SK-N-SH (cell line): ENCODE measurements around the gene PIGW. TPM values are rescaled to one million over a fixed set of nuclear protein-coding genes. Genes with fewer than 3 reads are reported as not detected.
"Not testable (repeated sequence)": the region's sequence is repeated elsewhere in the genome, so short reads cannot be mapped to it uniquely, and the experiment has no call there.

Experiments
- CTCF ChIA-PET: fragments of 300-600, 350-600 bp; formaldehyde crosslinking; extraction: SDS; loops from one replicate; lab custom pipeline; 2021; lab: Yijun Ruan, JAX
- POLR2A ChIA-PET: fragments of 350-600 bp; sonication (Branson Sonifier 250); formaldehyde crosslinking; extraction: SDS; loops from one replicate; lab custom pipeline; 2020; ENCODE audit warnings: antibody characterized with exemption, inconsistent platforms; lab: Yijun Ruan, JAX
- DNase-seq: peaks from one replicate; pipeline ENCODE4 v3.0.0; 2012
- H2AFZ ChIP-seq: fragments of 200-600 bp; sonication (generic); 2 replicates; pipeline ENCODE4 v1.8.1; 2016; ENCODE audit warnings: antibody characterized with exemption, mild to moderate bottlenecking, low read depth
- H3F3A ChIP-seq: fragments of 200-600 bp; sonication (generic); replicated peaks from 2 replicates; pipeline ENCODE3; 2016; ENCODE audit warnings: antibody characterized with exemption, mild to moderate bottlenecking; ENCODE audit not compliant: insufficient read depth
- H3K27ac ChIP-seq, 2 experiments: fragments of 200-500 bp in 1 of 2; fragments of 200-600 bp in 1 of 2; sonication (Bioruptor generic) in 1 of 2; sonication (generic), shearing (Covaris generic) in 1 of 2; 2 replicates each; pipeline versions ENCODE4 v1.5.1 to v1.6.1; 2014 to 2016; ENCODE audit warnings: low read depth in 2 of 2, inconsistent platforms in 1 of 2, low read length in 1 of 2, mild to moderate bottlenecking in 1 of 2, mixed read lengths in 1 of 2
- H3K27me3 ChIP-seq: fragments of 200-600 bp; sonication (generic), shearing (Covaris generic); 2 replicates; pipeline ENCODE4 v1.6.1; 2016; ENCODE audit warnings: mixed run types; ENCODE audit not compliant: insufficient read depth
- H3K36me3 ChIP-seq, 2 experiments: fragments of 200-500 bp in 1 of 2; fragments of 200-600 bp in 1 of 2; sonication (Bioruptor generic) in 1 of 2; sonication (generic) in 1 of 2; replicated peaks in 1 of 2; 2 replicates each; pipeline versions ENCODE3 to v1.5.1; 2014 to 2016; ENCODE audit warnings: low read length in 1 of 2, mild to moderate bottlenecking in 1 of 2; ENCODE audit not compliant: insufficient read depth in 2 of 2, control insufficient read depth in 1 of 2
- H3K4me1 ChIP-seq, 2 experiments: fragments of 200-500 bp in 1 of 2; fragments of 200-600 bp in 1 of 2; sonication (Bioruptor generic) in 1 of 2; sonication (generic), shearing (Covaris generic) in 1 of 2; 2 replicates each; pipeline versions ENCODE4 v1.5.1 to v1.6.1; 2014 to 2016; ENCODE audit warnings: low read depth in 1 of 2, low read length in 1 of 2, mixed run types in 1 of 2; ENCODE audit not compliant: insufficient read depth in 2 of 2, control insufficient read depth in 1 of 2
- H3K4me2 ChIP-seq: fragments of 200-600 bp; sonication (generic), shearing (Covaris generic); 2 replicates; pipeline ENCODE4 v1.6.1; 2017; ENCODE audit warnings: mixed run types
- H3K4me3 ChIP-seq, 2 experiments: fragments of 200-500 bp in 1 of 2; fragments of 200-600 bp in 1 of 2; sonication (Bioruptor generic) in 1 of 2; sonication (generic), shearing (Covaris generic) in 1 of 2; 2 replicates each; pipeline versions ENCODE4 v1.5.1 to v1.8.1; 2014 to 2016; ENCODE audit warnings: low read depth in 2 of 2, inconsistent platforms in 1 of 2, low read length in 1 of 2, mild to moderate bottlenecking in 1 of 2, mixed read lengths in 1 of 2, moderate library complexity in 1 of 2
- H3K79me2 ChIP-seq: fragments of 200-600 bp; sonication (generic); 2 replicates; pipeline ENCODE4 v1.8.1; 2017; ENCODE audit warnings: mild to moderate bottlenecking; ENCODE audit not compliant: insufficient read depth
- H3K9ac ChIP-seq: fragments of 200-600 bp; sonication (generic); 2 replicates; pipeline ENCODE4 v1.6.1; 2017; ENCODE audit warnings: mixed run types
- H3K9me2 ChIP-seq: fragments of 200-600 bp; sonication (generic); 2 replicates; pipeline ENCODE4 v1.6.1; 2017; ENCODE audit warnings: mixed run types
- H3K9me3 ChIP-seq: fragments of 200-600 bp; sonication (generic); 2 replicates; pipeline ENCODE4 v1.6.1; 2017; ENCODE audit warnings: mixed run types, mild to moderate bottlenecking, moderate library complexity
- H4K20me1 ChIP-seq: fragments of 200-600 bp; sonication (generic); 2 replicates; pipeline ENCODE4 v1.6.1; 2017; ENCODE audit warnings: mild to moderate bottlenecking, mixed run types; ENCODE audit not compliant: insufficient read depth
- CHD2 ChIP-seq: fragments of 150-350 bp; IDR thresholded peaks from 2 replicates; pipeline ENCODE4 v1.6.1; 2018; ENCODE audit warnings: low read length; ENCODE audit not compliant: partially characterized antibody
- ELF1 ChIP-seq: IDR thresholded peaks from 2 replicates; pipeline ENCODE4 v1.4.0; 2012
- EP300 ChIP-seq, 2 experiments: IDR thresholded peaks; 2 replicates each; pipeline versions ENCODE4 v1.4.0 to v1.6.1; 2012; ENCODE audit warnings: borderline replicate concordance in 1 of 2, low read depth in 1 of 2, low read length in 1 of 2
- EZH2phosphoT487 ChIP-seq: fragments of 200-600 bp; sonication (generic); IDR thresholded peaks from 2 replicates; pipeline ENCODE4 v1.6.1; 2017; ENCODE audit warnings: low read depth, mixed run types, mild to moderate bottlenecking, antibody characterized with exemption, moderate library complexity, borderline replicate concordance
- FOSL2 ChIP-seq: IDR thresholded peaks from 2 replicates; pipeline ENCODE4 v1.4.0; 2012; ENCODE audit warnings: low read depth, mild to moderate bottlenecking, moderate library complexity, borderline replicate concordance
- FOXJ3 ChIP-seq: sonication (generic); formaldehyde crosslinking; IDR thresholded peaks from 2 replicates; pipeline ENCODE4 v1.5.1; 2020; ENCODE audit warnings: mild to moderate bottlenecking, missing genetic modification reagents
- GATA2 ChIP-seq: sonication (generic); formaldehyde crosslinking; IDR thresholded peaks from 2 replicates; pipeline ENCODE4 v1.5.0; 2020; ENCODE audit warnings: mild to moderate bottlenecking, missing genetic modification reagents
- JUND ChIP-seq: IDR thresholded peaks from 2 replicates; pipeline ENCODE4 v1.4.0; 2012
- POLR2AphosphoS5 ChIP-seq: IDR thresholded peaks from 2 replicates; pipeline ENCODE4 v1.6.1; 2012; ENCODE audit warnings: low read depth, low read length
- RAD21 ChIP-seq: IDR thresholded peaks from 2 replicates; pipeline ENCODE4 v1.6.1; 2012; ENCODE audit warnings: mild to moderate bottlenecking, low read length
- RCOR1 ChIP-seq: fragments of 150-350 bp; IDR thresholded peaks from 2 replicates; pipeline ENCODE4 v1.6.1; 2017; ENCODE audit warnings: antibody characterized with exemption, low read length
- RXRA ChIP-seq: IDR thresholded peaks from 2 replicates; pipeline ENCODE4 v1.4.0; 2012; ENCODE audit warnings: low read depth, mild to moderate bottlenecking, borderline replicate concordance
- SMC3 ChIP-seq: IDR thresholded peaks from 2 replicates; pipeline ENCODE4 v1.6.1; 2012; ENCODE audit warnings: low read depth, low read length, improper control_type of control experiment
- TAF1 ChIP-seq: IDR thresholded peaks from 2 replicates; pipeline ENCODE4 v1.6.1; 2012; ENCODE audit warnings: low read depth, mild to moderate bottlenecking, low read length, moderate library complexity, borderline replicate concordance
- TCF12 ChIP-seq: IDR thresholded peaks from 2 replicates; pipeline ENCODE4 v1.4.0; 2012
- YY1 ChIP-seq: IDR thresholded peaks from 2 replicates; pipeline ENCODE4 v1.4.0; 2012; ENCODE audit warnings: low read depth, mild to moderate bottlenecking
- WGBS: methylation state at CpG from one replicate; pipeline ENCODE4 v1.1.6; 2017; ENCODE audit warnings: low lambda C conversion rate; 5-methylcytosine and 5-hydroxymethylcytosine counted together
- polyA plus RNA-seq, 3 experiments: library from polyadenylated mRNA; depleted of rRNA; stranded (reverse); fragments of >200 nt; gene quantifications; 2 replicates each; pipeline ENCODE4 v1.2.3, GENCODE V29; 2012
- TF ChIP-seq, protein P1 (sequence below): IDR thresholded peaks from 2 replicates; pipeline ENCODE4 v1.4.0; 2012; ENCODE audit warnings: low read depth, borderline replicate concordance
- TF ChIP-seq, protein P2 (sequence below): IDR thresholded peaks from 2 replicates; pipeline ENCODE4 v1.4.0; 2012; ENCODE audit warnings: low read depth
- TF ChIP-seq, protein P3 (sequence below): fragments of 200-600 bp; sonication (generic); IDR thresholded peaks from 2 replicates; pipeline ENCODE4 v1.6.1; 2017; ENCODE audit warnings: antibody characterized with exemption, mild to moderate bottlenecking, moderate library complexity
- TF ChIP-seq, protein P4 (sequence below): IDR thresholded peaks from 2 replicates; pipeline ENCODE4; 2012

PIGW gene
- polyA plus RNA-seq, 1 of the 3 experiments (the other 2 are of a cell fraction): 10.1 TPM

DNA sequence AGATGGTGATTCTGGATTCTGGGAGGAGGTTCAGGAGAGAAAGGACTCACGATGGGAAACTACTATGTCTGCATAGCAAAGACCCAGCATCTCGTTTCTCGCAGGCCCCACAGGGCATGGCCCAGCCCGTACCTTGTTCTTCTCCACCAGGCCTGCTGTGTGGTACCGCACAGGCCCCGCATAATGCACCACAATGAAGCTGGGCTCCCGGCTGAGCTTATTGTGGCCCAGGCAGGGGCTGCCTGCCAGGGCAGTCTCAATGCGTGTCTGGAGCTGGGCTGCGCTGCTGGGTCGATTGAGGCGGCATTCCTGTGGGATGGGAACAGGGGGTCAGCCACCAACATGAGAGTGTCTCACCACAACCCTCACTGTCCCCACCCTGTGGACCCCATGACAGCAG lies 28.0 kb upstream of the PIGW start:
- no peaks in the 10 kb centered on the region for H3K9me2 ChIP-seq
- H3K4me3 ChIP-seq: no peak overlapping the region
- no CpG with 5 or more reads among the region's 11 CpGs for WGBS
- no peaks in the 10 kb centered on the region for H3K27me3 ChIP-seq
- peaks cover 3% of the 10 kb centered on the region for H3F3A ChIP-seq
- H2AFZ ChIP-seq: no peak overlapping the region
- H3K79me2 ChIP-seq: no peaks in the 10 kb centered on the region
- no peak overlapping the region for H3K4me2 ChIP-seq
- no peak for TF ChIP-seq FOSL2
- TF ChIP-seq POLR2AphosphoS5: 0 out of 2 replicates have a peak, but pooled peaks have one; percentile 1
- H3K9me3 ChIP-seq: no peaks in the 10 kb centered on the region
- peaks cover 16 to 55% of the 10 kb centered on the region in 2 experiments for H3K36me3 ChIP-seq
- ChIA-PET CTCF (interaction anchor here (1.7 kb wide), 1 partner anchor 24 kb away, joined by 6 read pairs; no protein-coding TSS in a partner anchor), POLR2A (no interaction called here)
- no peaks in the 10 kb centered on the region for H4K20me1 ChIP-seq
- no peak overlapping the region for H3K27ac ChIP-seq
- no peak for DNase-seq
- H3K9ac ChIP-seq: no peak overlapping the region
- no peaks in the 10 kb centered on the region; a peak in 1 of 4 replicates for H3K4me1 ChIP-seq

DNA sequence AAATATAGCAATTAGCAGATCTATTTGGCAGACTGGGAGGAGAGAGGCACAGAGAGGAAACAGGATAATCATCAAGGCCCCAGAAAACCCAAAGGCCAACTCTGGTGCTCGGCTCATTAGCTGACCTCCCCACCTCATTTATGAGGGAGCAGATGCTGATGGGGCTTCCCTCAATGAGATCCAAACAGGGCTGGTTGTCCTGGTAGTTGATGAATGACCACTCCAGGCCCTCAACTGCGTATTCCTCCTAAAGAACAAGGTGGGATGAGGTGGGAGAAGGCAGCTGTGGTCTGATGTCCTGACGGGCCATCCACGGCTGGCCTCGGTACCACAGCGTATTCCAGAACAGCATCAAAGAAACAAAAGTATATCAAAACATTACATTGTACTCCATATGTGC lies 27.5 kb upstream of the PIGW start:
- TF ChIP-seq RXRA (no peak), SMC3 (no peak), EZH2phosphoT487 (no peak), ELF1 (no peak), JUND (no peak), CHD2 (no peak), FOXJ3 (CRISPR knock-in tag) (no peak), GATA2 (CRISPR knock-in tag) (no peak), TAF1 (no peak), TCF12 (no peak), RAD21 (no peak), RCOR1 (no peak), EP300 (IDR thresholded peaks at IDR 0.05; ENCODE audit: borderline replicate concordance in 1 of 2, low read depth in 1 of 2, low read length in 1 of 2) (no peak), YY1 (no peak)
- TF ChIP-seq, protein P1, sequence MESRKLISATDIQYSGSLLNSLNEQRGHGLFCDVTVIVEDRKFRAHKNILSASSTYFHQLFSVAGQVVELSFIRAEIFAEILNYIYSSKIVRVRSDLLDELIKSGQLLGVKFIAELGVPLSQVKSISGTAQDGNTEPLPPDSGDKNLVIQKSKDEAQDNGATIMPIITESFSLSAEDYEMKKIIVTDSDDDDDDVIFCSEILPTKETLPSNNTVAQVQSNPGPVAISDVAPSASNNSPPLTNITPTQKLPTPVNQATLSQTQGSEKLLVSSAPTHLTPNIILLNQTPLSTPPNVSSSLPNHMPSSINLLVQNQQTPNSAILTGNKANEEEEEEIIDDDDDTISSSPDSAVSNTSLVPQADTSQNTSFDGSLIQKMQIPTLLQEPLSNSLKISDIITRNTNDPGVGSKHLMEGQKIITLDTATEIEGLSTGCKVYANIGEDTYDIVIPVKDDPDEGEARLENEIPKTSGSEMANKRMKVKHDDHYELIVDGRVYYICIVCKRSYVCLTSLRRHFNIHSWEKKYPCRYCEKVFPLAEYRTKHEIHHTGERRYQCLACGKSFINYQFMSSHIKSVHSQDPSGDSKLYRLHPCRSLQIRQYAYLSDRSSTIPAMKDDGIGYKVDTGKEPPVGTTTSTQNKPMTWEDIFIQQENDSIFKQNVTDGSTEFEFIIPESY: no peak
- TF ChIP-seq, protein P2, sequence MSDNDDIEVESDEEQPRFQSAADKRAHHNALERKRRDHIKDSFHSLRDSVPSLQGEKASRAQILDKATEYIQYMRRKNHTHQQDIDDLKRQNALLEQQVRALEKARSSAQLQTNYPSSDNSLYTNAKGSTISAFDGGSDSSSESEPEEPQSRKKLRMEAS: no peak
- TF ChIP-seq, protein P3, sequence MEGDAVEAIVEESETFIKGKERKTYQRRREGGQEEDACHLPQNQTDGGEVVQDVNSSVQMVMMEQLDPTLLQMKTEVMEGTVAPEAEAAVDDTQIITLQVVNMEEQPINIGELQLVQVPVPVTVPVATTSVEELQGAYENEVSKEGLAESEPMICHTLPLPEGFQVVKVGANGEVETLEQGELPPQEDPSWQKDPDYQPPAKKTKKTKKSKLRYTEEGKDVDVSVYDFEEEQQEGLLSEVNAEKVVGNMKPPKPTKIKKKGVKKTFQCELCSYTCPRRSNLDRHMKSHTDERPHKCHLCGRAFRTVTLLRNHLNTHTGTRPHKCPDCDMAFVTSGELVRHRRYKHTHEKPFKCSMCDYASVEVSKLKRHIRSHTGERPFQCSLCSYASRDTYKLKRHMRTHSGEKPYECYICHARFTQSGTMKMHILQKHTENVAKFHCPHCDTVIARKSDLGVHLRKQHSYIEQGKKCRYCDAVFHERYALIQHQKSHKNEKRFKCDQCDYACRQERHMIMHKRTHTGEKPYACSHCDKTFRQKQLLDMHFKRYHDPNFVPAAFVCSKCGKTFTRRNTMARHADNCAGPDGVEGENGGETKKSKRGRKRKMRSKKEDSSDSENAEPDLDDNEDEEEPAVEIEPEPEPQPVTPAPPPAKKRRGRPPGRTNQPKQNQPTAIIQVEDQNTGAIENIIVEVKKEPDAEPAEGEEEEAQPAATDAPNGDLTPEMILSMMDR: no peak
- TF ChIP-seq, protein P4, sequence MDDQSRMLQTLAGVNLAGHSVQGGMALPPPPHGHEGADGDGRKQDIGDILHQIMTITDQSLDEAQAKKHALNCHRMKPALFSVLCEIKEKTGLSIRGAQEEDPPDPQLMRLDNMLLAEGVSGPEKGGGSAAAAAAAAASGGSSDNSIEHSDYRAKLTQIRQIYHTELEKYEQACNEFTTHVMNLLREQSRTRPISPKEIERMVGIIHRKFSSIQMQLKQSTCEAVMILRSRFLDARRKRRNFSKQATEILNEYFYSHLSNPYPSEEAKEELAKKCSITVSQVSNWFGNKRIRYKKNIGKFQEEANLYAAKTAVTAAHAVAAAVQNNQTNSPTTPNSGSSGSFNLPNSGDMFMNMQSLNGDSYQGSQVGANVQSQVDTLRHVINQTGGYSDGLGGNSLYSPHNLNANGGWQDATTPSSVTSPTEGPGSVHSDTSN: no peak
- H3K27ac ChIP-seq: no peak overlapping the region
- POLR2A ChIA-PET: no interaction called here

DNA sequence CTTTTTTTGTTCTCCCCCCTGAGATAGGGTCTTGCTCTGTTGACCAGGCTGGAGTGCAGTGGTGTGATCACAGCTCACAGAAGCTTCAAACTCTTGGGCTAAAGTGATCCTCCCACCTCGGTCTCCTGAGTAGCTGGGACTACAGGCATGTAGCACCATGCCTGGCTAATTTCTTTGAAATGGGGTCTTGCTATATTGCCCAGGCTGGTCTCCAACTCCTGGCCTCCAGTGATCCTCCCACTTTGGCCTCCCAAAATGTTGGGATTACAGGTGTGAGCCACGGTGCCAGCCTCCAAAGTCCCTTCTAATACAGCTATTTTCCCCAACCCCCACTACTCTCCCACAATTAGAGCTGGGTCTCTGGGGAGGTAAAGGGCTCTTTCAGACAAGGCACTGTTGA lies 26.3 kb upstream of the PIGW start:
- CTCF ChIA-PET: interaction anchor here (1.7 kb wide), 1 partner anchor 26 kb away, joined by 6 read pairs; no protein-coding TSS in a partner anchor
- DNase-seq, H3K9me2 ChIP-seq, H3F3A ChIP-seq, H3K4me3 ChIP-seq, H4K20me1 ChIP-seq, H3K27ac ChIP-seq, H3K79me2 ChIP-seq, H3K9me3 ChIP-seq, H3K4me1 ChIP-seq, H3K27me3 ChIP-seq, H2AFZ ChIP-seq, H3K4me2 ChIP-seq, POLR2A ChIA-PET, H3K9ac ChIP-seq: not testable (repeated sequence)
- 100% methylated on average over 2 of the region's 2 CpGs for WGBS
- peaks cover 8 to 60% of the 10 kb centered on the region in 2 experiments for H3K36me3 ChIP-seq

More for the DNA sequence above, 27.5 kb upstream of the PIGW start:
- CTCF ChIA-PET: interaction anchor here (1.7 kb wide), 1 partner anchor 25 kb away, joined by 6 read pairs; no protein-coding TSS in a partner anchor
- Histone ChIP-seq H3K9ac (no peak overlapping the region), H3K4me2 (no peak overlapping the region), H3K36me3 (peaks cover 16 to 53% of the 10 kb centered on the region in 2 experiments), H3K9me2 (no peaks in the 10 kb centered on the region), H3K4me3 (no peak overlapping the region), H3K9me3 (no peaks in the 10 kb centered on the region), H4K20me1 (no peaks in the 10 kb centered on the region), H3K27me3 (no peaks in the 10 kb centered on the region), H3F3A (peaks cover 3% of the 10 kb centered on the region), H3K4me1 (no peaks in the 10 kb centered on the region; a peak in 1 of 4 replicates), H3K79me2 (no peaks in the 10 kb centered on the region), H2AFZ (no peak overlapping the region)
- 97% methylated on average over 6 of the region's 6 CpGs for WGBS
- no peak for DNase-seq
